Measurements from ENCODE around the gene SYVN1.

DNA sequence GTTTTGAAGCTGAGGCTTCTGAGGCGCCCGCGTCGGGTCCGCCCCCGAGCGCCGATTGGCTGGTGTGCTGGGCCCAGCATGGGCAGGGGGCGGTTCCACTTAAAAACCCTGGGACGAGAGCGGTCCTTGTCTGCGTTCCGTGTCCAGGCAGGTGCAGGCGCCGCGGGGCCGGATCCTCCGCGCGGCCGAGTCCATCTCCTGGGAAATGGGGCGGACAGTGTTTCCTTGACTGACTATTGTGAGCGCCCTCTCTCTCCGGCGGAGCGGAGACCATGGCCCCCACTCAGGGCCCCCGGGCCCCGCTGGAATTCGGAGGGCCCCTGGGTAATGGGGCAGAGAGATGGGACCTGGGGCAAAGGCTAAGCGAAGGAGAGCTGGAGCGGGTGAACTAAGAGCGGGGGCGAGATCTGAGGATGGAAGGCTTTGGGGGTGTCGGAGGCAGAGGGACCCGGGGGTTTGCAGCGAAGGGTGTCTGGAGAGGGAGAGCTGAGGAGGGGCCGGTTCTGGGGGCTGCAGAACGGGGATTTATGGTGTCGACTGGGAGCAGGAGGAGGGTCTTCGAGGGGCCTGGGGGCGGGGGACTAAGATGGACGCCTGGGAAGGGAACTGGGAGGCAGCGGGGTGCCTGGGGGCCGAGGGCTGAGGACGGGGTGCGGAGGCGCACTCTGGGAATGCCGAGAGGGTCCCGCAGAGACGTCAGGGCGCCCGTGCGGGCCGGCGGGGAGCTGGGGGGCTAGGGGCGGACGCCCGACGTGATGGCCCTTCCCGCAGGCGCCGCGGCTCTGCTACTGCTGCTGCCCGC lies 22.4 kb downstream of the SYVN1 start, which contains the start of gene TM7SF2:
- peak; percentile 45 to 94 for TF ChIP-seq POLR2A (IDR thresholded peaks at IDR 0.05)
- TF ChIP-seq, protein P1, sequence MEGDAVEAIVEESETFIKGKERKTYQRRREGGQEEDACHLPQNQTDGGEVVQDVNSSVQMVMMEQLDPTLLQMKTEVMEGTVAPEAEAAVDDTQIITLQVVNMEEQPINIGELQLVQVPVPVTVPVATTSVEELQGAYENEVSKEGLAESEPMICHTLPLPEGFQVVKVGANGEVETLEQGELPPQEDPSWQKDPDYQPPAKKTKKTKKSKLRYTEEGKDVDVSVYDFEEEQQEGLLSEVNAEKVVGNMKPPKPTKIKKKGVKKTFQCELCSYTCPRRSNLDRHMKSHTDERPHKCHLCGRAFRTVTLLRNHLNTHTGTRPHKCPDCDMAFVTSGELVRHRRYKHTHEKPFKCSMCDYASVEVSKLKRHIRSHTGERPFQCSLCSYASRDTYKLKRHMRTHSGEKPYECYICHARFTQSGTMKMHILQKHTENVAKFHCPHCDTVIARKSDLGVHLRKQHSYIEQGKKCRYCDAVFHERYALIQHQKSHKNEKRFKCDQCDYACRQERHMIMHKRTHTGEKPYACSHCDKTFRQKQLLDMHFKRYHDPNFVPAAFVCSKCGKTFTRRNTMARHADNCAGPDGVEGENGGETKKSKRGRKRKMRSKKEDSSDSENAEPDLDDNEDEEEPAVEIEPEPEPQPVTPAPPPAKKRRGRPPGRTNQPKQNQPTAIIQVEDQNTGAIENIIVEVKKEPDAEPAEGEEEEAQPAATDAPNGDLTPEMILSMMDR (IDR thresholded peaks at IDR 0.05), result no peak

All from thyroid gland (tissue), 4 donors.